Effector memory CD4-positive, alpha-beta T cell (primary cell): ENCODE results near the gene DPM2.
A peak's percentile ranks its signal among the peaks of the same experiment; 100 is the strongest.

ENCODE experiments used
- DNase-seq, 3 donors: peaks; one replicate each; pipeline ENCODE4 v3.0.0-alpha.2; 2020
- H3K27ac ChIP-seq: 2 replicates; pipeline ENCODE4 v1.7.0; 2013; ENCODE audit warnings: mild to moderate bottlenecking, low read length, moderate library complexity; ENCODE audit not compliant: insufficient read depth, poor library complexity, severe bottlenecking
- H3K27me3 ChIP-seq: replicated peaks from 2 replicates; pipeline ENCODE4 v1.7.0; 2013; ENCODE audit warnings: mild to moderate bottlenecking, low read length; ENCODE audit not compliant: insufficient read depth, control insufficient read depth, poor library complexity, severe bottlenecking
- H3K36me3 ChIP-seq: 2 replicates; pipeline ENCODE4 v1.7.0; 2013; ENCODE audit warnings: mild to moderate bottlenecking, low read length, moderate library complexity; ENCODE audit not compliant: control insufficient read depth, insufficient read depth
- H3K4me1 ChIP-seq: 2 replicates; pipeline ENCODE4 v1.7.0; 2013; ENCODE audit warnings: low read length, mild to moderate bottlenecking; ENCODE audit not compliant: control insufficient read depth, insufficient read depth, poor library complexity, severe bottlenecking
- H3K4me3 ChIP-seq: 2 replicates; pipeline ENCODE4 v1.7.0; 2013; ENCODE audit warnings: low read length, low read depth, mild to moderate bottlenecking; ENCODE audit not compliant: insufficient read depth, poor library complexity, severe bottlenecking
- H3K9me3 ChIP-seq: 2 replicates; pipeline ENCODE4 v1.7.0; 2013; ENCODE audit warnings: mild to moderate bottlenecking, low read length, moderate library complexity; ENCODE audit not compliant: control insufficient read depth

Gene DPM2

DNA sequence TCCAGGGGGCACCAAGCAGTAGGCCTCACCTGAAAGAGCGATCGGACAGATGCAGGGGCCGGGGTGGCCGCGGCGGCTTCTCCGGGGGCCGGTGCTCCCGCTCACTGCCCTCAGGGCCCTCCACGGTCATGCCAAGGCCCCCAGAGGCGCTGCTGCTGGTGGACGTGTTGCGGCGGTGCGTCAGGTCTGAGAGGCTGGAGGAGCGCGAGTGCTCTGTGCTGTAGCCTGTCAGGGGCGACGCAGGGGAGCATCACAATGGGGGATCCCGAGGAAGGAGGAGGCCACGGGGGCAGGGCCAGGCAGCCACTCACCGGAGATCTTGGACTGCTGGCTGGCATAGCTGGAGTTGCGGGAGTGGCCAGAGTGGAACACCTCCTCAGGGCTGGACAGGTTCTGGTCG is 7.7 kb upstream of the DPM2 start:
- DNase-seq: no peak
- H3K27ac ChIP-seq: no peak overlapping the region
- H3K4me1 ChIP-seq: peaks cover 7% of the 10 kb centered on the region
- H3K9me3 ChIP-seq: no peaks in the 10 kb centered on the region
- peaks cover 88% of the 10 kb centered on the region for H3K36me3 ChIP-seq
- no peaks in the 10 kb centered on the region for H3K27me3 ChIP-seq
- H3K4me3 ChIP-seq: no peak overlapping the region

DNA sequence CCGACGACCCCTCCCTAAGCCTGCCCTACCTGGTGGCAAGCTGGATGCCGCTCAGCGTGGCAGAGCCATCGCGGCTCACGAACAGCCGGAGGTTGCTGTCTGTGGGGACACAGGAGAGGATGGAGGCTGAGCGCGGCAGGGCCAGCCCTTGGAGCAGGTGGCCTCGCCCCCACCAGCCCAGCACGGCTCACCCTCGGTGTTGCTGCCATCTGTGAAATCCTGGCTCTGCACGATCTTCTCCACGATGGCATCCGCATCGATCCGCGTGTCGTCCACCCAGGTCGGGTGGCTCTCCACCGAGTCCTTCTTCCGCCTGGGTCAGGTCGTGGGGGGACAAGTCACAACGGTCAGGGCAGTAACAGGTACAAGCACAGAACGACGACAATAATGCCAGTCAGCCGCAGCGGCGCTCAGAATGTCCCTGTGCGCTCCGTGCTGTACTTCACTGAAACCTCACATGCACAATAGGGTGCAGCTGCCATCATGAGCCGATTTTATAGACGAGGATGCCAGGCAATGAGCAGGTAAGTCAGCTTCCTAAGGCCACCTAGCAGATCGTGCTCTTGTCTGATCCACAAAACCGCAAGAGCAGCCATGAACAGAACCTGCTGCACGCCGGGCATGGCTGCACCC is 7.0 kb upstream of the DPM2 start:
- peaks cover 7% of the 10 kb centered on the region for H3K4me1 ChIP-seq

DNA sequence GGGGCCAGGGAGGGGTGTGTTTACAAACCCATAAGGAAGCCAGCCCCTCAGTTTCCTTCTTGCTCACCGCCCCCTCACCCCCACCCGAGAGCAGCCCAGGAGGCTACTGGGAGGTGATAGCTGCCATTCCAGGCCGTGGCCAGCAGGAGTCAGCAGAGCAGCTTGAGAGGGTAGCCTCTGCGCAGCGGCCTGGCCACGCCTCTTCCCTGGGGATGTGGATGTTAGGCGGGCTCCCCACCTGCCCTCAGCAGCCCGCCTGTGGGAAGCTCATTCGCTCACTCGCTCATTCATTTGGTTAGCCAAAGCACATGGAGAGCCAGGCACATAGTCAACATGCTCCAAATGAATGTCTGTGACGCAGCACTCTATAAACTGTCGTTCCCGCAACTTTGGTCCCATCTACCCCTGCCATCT is 6.1 kb upstream of the DPM2 start:
- peaks cover 4% of the 10 kb centered on the region for H3K4me1 ChIP-seq
- peak; percentile 39 to 63 (median 50) for DNase-seq
- peaks cover 83% of the 10 kb centered on the region for H3K36me3 ChIP-seq
- no peak overlapping the region for H3K27ac ChIP-seq
- no peak overlapping the region for H3K4me3 ChIP-seq
- H3K9me3 ChIP-seq: no peaks in the 10 kb centered on the region
- H3K27me3 ChIP-seq: no peaks in the 10 kb centered on the region

More for the DNA sequence above, 7.0 kb upstream of the DPM2 start:
- Histone ChIP-seq H3K4me3 (no peak overlapping the region), H3K27me3 (no peaks in the 10 kb centered on the region), H3K9me3 (no peaks in the 10 kb centered on the region), H3K27ac (peak overlapping the region; percentile 5), H3K36me3 (peaks cover 89% of the 10 kb centered on the region)
- DNase-seq: no peak

DNA sequence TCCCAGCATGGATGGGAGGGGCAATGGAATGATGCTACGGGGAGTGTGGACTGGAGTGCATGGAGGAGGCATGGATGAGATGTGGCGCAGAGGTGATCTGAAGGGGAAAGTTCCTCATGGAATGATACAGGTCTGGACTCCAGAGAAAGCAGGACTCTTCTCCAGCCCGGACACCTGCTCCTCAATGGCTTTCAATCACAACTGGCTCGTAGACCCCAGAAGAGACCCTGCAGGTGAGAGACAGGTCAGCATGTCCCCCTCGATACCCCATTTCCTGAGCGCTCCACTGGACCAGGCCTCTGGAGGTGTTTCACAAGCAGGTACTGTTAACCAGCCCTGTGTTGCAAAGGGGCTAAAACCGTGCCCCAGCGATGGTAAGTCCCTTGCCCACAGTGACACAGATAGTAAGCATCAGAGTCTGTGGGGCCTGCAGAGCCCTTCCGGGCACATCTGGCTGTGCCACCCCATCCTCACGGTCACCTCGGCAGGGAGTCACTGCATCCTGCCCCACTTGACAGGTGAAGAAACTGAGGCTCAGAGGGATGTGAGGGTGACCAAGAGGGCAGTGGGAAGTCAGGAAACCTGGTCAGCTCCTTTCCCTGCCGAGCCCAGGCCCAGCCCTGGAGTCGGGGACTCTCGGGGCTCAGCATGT is 5.5 kb upstream of the DPM2 start:
- no peak for DNase-seq
- Histone ChIP-seq H3K27me3 (no peaks in the 10 kb centered on the region), H3K36me3 (peaks cover 77% of the 10 kb centered on the region), H3K4me3 (no peak overlapping the region), H3K4me1 (peaks cover 7% of the 10 kb centered on the region), H3K27ac (peak overlapping the region; percentile 9), H3K9me3 (no peaks in the 10 kb centered on the region)

DNA sequence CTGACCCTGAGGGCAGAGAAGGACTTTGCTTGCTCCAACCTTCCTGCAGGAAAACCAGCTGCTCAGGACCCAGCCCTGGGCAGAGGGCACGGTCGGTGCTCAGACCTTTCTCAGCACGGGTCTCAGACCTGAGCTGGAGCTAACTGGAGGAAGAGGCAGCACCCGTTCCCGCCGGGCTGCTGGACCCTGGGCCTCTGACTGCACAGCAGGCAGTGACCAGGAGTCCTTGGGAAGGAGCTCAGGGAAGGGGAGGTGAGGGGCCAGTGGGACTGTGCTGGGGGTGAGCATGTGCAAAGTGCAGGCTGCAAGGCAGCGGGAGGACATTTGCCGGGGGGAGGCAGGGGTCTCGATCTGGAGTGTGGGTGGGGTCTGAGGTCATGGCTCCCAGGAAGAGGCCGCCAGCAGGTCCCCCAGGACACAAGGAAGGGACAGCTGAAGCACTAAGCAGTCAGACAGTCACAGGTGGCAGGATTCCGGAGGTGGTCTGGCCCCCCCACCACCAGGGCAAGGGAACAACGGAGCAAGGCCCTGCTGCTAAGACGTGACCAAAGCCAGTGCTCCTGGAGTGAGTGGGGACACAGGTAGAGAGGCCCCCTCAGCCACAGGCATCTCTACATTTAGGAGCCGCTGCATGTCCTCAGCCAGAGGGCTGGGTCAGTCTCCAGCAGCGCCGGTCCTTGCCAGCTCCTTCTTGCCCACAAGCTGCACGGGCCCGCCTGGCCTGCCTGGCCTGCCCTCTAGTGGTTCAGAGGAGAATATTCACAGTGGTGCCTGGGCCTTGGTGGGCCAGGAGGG is 4.8 kb upstream of the DPM2 start:
- Histone ChIP-seq H3K27me3 (no peaks in the 10 kb centered on the region), H3K4me1 (peaks cover 11% of the 10 kb centered on the region), H3K4me3 (no peak overlapping the region), H3K27ac (no peak overlapping the region), H3K9me3 (no peaks in the 10 kb centered on the region), H3K36me3 (peaks cover 70% of the 10 kb centered on the region)
- DNase-seq: no peak

DNA sequence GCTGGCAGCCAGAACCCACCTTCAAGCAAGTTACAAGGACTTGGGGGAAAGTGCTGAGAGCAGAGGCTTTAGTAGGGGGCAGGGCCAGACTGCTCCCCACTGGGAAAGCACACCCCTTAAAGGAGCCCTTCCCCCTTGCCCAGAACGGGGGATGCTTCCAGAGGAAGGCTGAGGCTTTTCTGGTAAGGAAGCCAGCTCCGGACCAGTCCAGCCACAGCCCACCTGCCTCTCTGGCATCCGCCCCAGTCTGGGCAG is 4.2 kb upstream of the DPM2 start:
- no peak overlapping the region for H3K27ac ChIP-seq
- no peaks in the 10 kb centered on the region for H3K27me3 ChIP-seq
- H3K9me3 ChIP-seq: no peaks in the 10 kb centered on the region
- DNase-seq: no peak
- no peak overlapping the region for H3K4me3 ChIP-seq
- peaks cover 67% of the 10 kb centered on the region for H3K36me3 ChIP-seq
- peaks cover 15% of the 10 kb centered on the region for H3K4me1 ChIP-seq

DNA sequence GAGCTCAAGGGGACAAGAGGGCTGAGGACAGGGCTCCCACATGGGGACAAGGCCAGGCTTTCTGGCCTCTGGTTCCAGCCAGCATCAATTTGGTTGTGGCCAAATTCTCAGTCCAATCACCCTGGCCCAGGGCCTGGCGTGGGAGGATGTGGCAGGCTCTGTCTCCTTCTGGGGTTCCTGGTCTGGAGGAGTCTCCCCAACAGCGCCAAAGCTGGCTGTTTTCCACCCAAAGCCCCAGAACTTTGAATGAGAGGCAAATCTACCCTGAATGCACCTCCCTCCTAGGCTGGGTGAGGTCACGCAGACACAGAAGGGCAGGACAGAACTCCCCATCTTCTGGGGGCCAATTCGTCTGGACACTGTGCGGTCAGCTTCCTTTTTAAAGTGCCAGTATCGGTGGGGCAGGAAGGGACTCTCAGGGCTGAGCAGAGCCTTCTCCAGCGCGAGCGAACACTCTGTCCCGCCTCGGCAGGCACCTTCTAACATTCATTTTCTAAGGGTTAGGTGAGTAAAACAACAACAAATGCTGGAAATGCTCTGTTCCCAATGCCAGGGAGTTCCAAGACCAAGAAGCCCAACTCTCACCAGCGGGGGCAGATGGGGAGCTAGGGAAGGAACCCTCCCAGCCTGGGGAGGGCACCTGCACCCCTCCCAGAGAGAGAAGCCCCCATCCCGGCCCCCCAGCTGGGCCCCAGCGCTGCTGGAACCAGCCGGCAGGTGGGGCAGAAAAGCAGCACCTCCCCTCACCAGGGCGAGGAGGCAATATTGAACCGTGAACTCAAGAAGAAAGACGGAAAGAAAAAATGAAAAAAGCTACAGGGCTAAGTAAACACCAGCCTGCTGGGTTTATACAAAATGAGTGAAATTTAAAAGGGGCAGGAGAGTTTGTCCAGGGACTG is 3.7 kb upstream of the DPM2 start:
- Histone ChIP-seq H3K4me3 (no peak overlapping the region), H3K36me3 (peaks cover 61% of the 10 kb centered on the region), H3K27me3 (no peaks in the 10 kb centered on the region), H3K27ac (no peak overlapping the region), H3K9me3 (no peaks in the 10 kb centered on the region), H3K4me1 (peaks cover 20% of the 10 kb centered on the region)
- DNase-seq: no peak

DNA sequence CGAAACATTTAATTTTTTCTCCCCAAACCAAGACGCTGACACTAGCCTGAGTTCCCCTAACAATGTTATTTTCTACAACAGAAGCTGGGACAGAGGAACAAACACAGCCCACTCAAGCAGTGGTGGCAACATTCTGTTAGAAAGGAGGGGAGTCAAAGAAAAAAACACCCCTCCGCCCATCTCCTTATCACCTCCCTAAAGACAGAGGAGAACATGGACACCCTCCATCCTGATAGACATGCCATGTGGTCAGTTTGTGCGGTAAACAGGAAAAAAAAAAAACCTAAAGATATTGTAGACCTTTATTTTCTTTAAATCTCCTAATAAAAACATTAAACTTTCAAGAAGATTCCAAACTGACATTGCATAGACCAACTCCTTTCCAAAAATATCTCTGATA is 2.9 kb upstream of the DPM2 start:
- Histone ChIP-seq H3K4me3 (no peak overlapping the region), H3K27me3 (no peaks in the 10 kb centered on the region), H3K36me3 (peaks cover 54% of the 10 kb centered on the region), H3K4me1 (peaks cover 26% of the 10 kb centered on the region), H3K27ac (no peak overlapping the region), H3K9me3 (no peaks in the 10 kb centered on the region)
- no peak for DNase-seq

DNA sequence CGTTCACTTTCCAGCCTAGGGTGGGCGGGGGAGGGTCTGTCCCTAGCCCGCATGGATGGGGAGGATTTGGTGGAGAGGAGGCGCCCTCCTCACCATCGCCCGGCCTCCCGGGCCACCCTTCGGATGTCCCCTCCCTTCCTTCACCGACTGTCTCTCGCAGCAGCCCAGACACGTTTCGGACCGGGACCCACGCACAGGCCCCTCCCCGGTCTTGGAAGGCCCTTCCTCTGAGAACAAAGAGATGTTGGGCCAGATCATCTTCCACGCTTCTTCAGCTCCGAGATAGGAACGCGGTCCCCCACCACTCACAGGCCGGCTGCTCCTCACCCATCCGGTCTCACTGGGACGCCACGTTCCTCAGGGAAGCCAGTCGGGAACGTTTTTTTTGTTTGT is 640 bp upstream of the DPM2 start:
- peak overlapping the region; percentile 76 for H3K27ac ChIP-seq
- H3K9me3 ChIP-seq: no peaks in the 10 kb centered on the region
- peaks cover 24% of the 10 kb centered on the region for H3K4me1 ChIP-seq
- peak overlapping the region; percentile 52 for H3K4me3 ChIP-seq
- no peaks in the 10 kb centered on the region for H3K27me3 ChIP-seq
- DNase-seq: no peak
- H3K36me3 ChIP-seq: peaks cover 31% of the 10 kb centered on the region
